GM10266 (cell line): Measurements from ENCODE around the gene INPPL1.

Experiments used
- DNase-seq: peaks from one replicate; pipeline ENCODE4 v3.0.0; 2012; ENCODE audit errors: extremely low spot score
- TF ChIP-seq, protein P1 (sequence below): IDR thresholded peaks from 2 replicates; pipeline ENCODE4 v1.5.1; 2012; ENCODE audit warnings: mild to moderate bottlenecking, low read depth; ENCODE audit not compliant: control insufficient read depth, insufficient read depth; ENCODE audit errors: missing control alignments

Gene INPPL1

DNA sequence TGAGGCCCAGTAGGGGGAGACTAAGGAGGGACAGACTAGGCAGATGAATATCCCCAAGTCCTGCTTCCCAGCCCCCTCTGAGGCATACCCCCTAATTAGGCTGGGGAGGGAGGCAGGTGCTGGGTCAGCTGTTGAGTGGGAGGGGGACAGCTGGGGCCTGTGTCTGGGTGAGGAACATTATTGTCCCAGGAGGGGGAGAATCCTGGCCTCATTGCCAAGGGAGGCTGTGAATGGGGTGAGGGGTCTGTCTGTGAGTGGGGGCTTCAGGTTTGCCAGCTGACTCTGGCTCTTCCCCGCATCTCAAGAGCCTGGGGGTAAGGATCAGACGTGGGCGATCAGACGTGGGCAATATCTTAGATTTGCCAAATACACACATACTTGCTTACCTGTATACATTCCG lies 2.1 kb downstream of the INPPL1 start:
- TF ChIP-seq, protein P1, sequence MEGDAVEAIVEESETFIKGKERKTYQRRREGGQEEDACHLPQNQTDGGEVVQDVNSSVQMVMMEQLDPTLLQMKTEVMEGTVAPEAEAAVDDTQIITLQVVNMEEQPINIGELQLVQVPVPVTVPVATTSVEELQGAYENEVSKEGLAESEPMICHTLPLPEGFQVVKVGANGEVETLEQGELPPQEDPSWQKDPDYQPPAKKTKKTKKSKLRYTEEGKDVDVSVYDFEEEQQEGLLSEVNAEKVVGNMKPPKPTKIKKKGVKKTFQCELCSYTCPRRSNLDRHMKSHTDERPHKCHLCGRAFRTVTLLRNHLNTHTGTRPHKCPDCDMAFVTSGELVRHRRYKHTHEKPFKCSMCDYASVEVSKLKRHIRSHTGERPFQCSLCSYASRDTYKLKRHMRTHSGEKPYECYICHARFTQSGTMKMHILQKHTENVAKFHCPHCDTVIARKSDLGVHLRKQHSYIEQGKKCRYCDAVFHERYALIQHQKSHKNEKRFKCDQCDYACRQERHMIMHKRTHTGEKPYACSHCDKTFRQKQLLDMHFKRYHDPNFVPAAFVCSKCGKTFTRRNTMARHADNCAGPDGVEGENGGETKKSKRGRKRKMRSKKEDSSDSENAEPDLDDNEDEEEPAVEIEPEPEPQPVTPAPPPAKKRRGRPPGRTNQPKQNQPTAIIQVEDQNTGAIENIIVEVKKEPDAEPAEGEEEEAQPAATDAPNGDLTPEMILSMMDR, result no peak
- no peak for DNase-seq

DNA sequence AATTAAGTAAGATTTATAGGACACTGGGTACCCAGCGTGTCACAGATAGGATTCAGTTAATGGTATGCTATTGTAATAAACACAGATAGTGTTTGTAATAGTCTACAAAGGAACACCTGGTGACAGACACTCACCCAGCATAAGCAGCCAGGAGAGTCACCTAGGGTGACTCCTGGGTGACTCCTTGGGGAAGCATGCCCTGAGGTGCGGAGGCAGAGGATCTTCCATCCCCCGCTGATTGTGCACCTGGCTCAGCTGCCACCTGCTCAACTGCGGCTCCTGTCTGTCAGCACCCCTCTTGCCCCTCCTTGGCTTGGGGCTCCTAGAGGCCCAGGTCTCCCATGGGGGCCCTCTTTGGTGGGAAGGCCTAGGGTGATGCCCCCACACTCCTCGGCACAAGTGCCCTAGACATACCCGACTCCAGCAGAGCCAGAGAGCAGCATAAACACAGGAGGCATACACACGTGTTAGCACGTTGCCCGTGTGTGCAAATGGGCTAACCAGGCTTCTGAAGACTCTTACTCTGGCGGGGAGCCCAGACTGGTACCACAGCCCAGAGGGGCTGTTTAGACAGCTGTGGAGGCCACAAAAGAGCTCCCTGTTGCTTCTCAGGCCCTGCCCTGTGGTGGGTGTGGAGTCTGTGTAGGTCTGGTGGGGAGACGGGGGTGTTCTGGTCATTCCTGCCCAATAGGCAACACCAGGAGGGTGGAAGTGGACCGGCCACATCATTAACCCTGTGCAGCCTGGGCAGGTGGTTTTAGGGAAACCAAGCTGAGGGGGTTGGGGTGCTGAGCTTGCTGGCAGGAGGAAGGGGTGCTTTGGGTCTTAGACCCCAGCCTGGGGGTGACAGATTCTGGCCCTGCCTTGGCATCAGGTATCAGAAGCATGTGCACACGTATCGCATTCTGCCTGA lies 3.0 kb downstream of the INPPL1 start:
- DNase-seq, result no peak
- TF ChIP-seq, protein P1, result no peak

DNA sequence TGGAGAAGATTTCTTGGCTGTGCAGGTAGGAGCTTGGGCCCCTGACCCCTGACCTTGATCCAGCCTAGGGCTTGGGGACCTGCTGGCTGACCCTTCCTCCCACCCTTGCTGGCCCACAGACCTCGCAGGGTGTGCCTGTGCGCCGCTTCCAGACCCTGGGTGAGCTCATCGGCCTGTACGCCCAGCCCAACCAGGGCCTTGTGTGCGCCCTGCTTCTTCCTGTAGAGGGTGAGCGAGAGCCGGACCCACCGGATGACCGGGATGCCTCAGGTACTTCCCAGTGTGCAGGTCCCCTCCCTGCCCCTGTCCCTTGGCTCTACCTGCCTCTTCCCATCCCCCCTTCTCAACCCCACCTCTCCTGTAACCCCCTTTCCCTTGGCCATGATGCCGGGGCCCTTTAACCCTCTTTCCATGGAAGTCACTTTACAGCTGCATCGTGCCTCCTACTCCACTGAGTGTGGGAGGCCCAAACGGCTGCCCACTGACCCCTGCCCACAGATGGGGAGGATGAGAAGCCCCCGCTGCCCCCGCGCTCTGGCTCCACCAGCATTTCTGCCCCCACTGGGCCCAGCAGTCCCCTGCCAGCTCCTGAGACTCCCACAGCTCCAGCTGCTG lies 3.8 kb downstream of the INPPL1 start:
- TF ChIP-seq, protein P1, result no peak
- DNase-seq, result no peak

DNA sequence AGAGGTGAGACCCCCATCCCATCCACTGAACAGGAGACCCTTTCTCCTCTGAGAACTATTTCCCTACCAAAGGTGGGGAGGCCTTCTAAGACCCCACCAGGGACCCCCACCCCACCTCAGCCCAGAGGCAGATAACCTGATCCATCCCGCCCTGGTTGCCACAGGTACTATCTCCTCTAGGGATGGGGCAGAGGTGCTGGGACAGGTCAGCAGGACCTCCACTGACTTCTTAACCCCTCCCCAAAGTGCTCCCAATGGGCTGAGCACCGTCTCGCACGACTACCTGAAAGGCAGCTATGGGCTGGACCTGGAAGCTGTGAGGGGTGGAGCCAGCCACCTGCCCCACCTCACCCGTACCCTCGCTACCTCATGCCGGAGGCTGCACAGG lies 4.3 kb downstream of the INPPL1 start:
- no peak for DNase-seq

DNA sequence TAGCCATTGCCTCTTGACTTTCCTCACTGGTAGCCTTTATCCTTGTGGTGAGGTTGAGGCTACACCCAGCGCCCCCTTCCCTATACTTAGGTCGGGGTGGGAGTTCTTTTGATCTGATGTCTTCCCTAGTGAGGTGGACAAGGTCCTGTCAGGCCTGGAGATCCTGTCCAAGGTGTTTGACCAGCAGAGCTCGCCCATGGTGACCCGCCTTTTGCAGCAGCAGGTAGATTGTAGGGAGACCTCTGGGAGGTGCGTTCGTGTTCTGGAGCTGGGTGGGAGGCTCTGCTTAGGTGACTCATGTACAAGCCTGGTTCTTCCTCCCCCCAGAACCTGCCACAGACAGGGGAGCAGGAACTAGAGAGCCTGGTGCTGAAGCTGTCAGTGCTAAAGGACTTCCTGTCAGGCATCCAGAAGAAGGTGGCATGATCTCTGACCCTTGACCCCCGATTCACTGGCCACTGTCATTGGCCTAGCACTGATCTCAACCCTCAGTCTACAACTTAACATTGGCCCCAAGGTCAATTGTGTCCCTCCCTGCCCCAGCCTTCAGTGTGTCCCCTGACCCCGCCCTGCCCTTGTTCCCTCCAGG lies 4.9 kb downstream of the INPPL1 start:
- TF ChIP-seq, protein P1, result no peak
- no peak for DNase-seq

More for the DNA sequence above, 4.3 kb downstream of the INPPL1 start:
- TF ChIP-seq, protein P1, result no peak

DNA sequence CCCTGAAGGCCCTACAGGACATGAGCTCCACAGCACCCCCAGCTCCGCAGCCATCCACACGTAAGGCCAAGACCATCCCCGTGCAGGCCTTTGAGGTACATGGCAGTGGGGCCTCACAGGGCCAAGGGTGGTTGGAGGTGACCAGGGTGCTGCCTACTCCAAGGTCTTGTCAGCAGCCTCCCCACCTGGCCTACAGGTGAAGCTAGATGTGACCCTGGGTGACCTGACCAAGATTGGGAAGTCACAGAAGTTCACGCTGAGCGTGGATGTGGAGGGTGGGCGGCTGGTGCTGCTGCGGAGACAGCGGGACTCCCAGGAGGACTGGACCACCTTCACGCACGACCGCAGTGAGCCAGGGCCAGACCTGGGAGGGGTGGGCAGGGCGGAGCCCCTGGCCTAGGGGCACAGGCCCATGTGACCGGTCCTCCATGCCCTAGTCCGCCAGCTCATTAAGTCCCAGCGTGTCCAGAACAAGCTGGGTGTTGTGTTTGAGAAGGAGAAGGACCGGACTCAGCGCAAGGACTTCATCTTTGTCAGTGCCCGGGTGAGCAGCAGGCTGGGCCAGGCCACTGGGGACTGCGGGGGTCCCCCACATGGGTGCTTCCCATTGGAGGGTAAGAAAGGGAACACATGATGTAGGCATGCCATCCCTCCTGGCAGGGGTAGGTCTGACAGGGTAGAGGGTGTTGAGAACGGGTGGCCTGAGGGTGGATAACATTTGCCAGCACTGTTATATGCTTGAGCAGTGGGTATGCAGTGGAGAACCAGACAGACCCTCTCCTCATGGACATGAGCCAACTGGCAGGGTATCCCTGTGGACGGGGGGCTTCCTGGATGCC lies 5.6 kb downstream of the INPPL1 start:
- peak; percentile 10 for DNase-seq
- TF ChIP-seq, protein P1, result no peak
